ENCODE measurements around the gene CD163.

The CD163 gene

GRCh38 chr12:7460375-7461259 is 43.0 kb downstream of the CD163 start:
- no peak for TF ChIP-seq BHLHE40 (IDR thresholded peaks at IDR 0.05; ENCODE audit: borderline replicate concordance)
- no peak for TF ChIP-seq LEF1 (IDR thresholded peaks at IDR 0.05; ENCODE audit: borderline replicate concordance)
- no peak for TF ChIP-seq TARDBP (IDR thresholded peaks at IDR 0.05)
- CTCF ChIA-PET: interaction anchor here (0.9 to 1.1 kb wide), 4 partner anchors 87 to 240 kb away, joined by 3 to 6 read pairs (median 3); no protein-coding TSS in a partner anchor
- DNase-seq (ENCODE audit: extremely low spot score): peak; percentile 45
- POLR2A ChIA-PET: no interaction called here

- ChIA-PET CTCF (no interaction called here), POLR2A (no interaction called here)
- DNase-seq (ENCODE audit: extremely low spot score): no peak
- TF ChIP-seq L3MBTL2 (conservative IDR thresholded peaks at IDR 0.05) (no peak), ARNT (IDR thresholded peaks at IDR 0.05) (no peak), NFRKB (IDR thresholded peaks at IDR 0.05) (no peak), FOXM1 (IDR thresholded peaks at IDR 0.05; ENCODE audit: borderline replicate concordance) (no peak), BHLHE40 (IDR thresholded peaks at IDR 0.05; ENCODE audit: borderline replicate concordance) (no peak), FOXK2 (IDR thresholded peaks at IDR 0.05) (no peak), HDGF (IDR thresholded peaks at IDR 0.05; ENCODE audit: borderline replicate concordance) (no peak), PKNOX1 (IDR thresholded peaks at IDR 0.05) (no peak), ELF4 (IDR thresholded peaks at IDR 0.05) (no peak), SP1 (IDR thresholded peaks at IDR 0.05) (no peak), FOXA1 (IDR thresholded peaks at IDR 0.05) (no peak), SUZ12 (IDR thresholded peaks at IDR 0.05) (no peak), CTBP1 (IDR thresholded peaks at IDR 0.05; ENCODE audit: borderline replicate concordance) (no peak), TARDBP (IDR thresholded peaks at IDR 0.05) (no peak), LEF1 (IDR thresholded peaks at IDR 0.05; ENCODE audit: borderline replicate concordance) (no peak)
Observed at GRCh38 chr12:7459973-7460372, 43.6 kb downstream of the CD163 start.

GRCh38 chr12:7451756-7452155 is 51.8 kb downstream of the CD163 start:
- ChIA-PET POLR2A (no interaction called here), CTCF (no interaction called here)
- no peak for DNase-seq (ENCODE audit: extremely low spot score)
- no peak for TF ChIP-seq ELF4 (IDR thresholded peaks at IDR 0.05)
- TF ChIP-seq LEF1 (IDR thresholded peaks at IDR 0.05; ENCODE audit: borderline replicate concordance): no peak
- TF ChIP-seq L3MBTL2 (conservative IDR thresholded peaks at IDR 0.05): no peak
- no peak for TF ChIP-seq ZNF384 (IDR thresholded peaks at IDR 0.05)
- no peak for TF ChIP-seq FOXK2 (IDR thresholded peaks at IDR 0.05)
- no peak for TF ChIP-seq TARDBP (IDR thresholded peaks at IDR 0.05)
- TF ChIP-seq ARNT (IDR thresholded peaks at IDR 0.05): no peak

GRCh38 chr12:7450667-7451066 is 52.9 kb downstream of the CD163 start:
- TF ChIP-seq FOXM1 (IDR thresholded peaks at IDR 0.05; ENCODE audit: borderline replicate concordance) (no peak), SUZ12 (IDR thresholded peaks at IDR 0.05) (no peak), LEF1 (IDR thresholded peaks at IDR 0.05; ENCODE audit: borderline replicate concordance) (no peak), FOXA1 (IDR thresholded peaks at IDR 0.05) (no peak), TARDBP (IDR thresholded peaks at IDR 0.05) (no peak), ARNT (IDR thresholded peaks at IDR 0.05) (no peak)
- CTCF ChIA-PET: no interaction called here
- POLR2A ChIA-PET: no interaction called here
- DNase-seq (ENCODE audit: extremely low spot score): no peak

GRCh38 chr12:7448099-7448498 is 55.5 kb downstream of the CD163 start:
- DNase-seq (ENCODE audit: extremely low spot score): no peak
- POLR2A ChIA-PET: no interaction called here
- CTCF ChIA-PET: no interaction called here
- no peak for TF ChIP-seq LEF1 (IDR thresholded peaks at IDR 0.05; ENCODE audit: borderline replicate concordance)
- TF ChIP-seq ZNF384 (IDR thresholded peaks at IDR 0.05): no peak
- TF ChIP-seq FOXA1 (IDR thresholded peaks at IDR 0.05): no peak
- no peak for TF ChIP-seq ARNT (IDR thresholded peaks at IDR 0.05)
- TF ChIP-seq FOXK2 (IDR thresholded peaks at IDR 0.05): no peak
- no peak for TF ChIP-seq SP1 (IDR thresholded peaks at IDR 0.05)
- no peak for TF ChIP-seq FOXM1 (IDR thresholded peaks at IDR 0.05; ENCODE audit: borderline replicate concordance)
- no peak for TF ChIP-seq HDGF (IDR thresholded peaks at IDR 0.05; ENCODE audit: borderline replicate concordance)
- TF ChIP-seq CTBP1 (IDR thresholded peaks at IDR 0.05; ENCODE audit: borderline replicate concordance): no peak
- no peak for TF ChIP-seq BHLHE40 (IDR thresholded peaks at IDR 0.05; ENCODE audit: borderline replicate concordance)
- TF ChIP-seq PKNOX1 (IDR thresholded peaks at IDR 0.05): no peak
- no peak for TF ChIP-seq NFRKB (IDR thresholded peaks at IDR 0.05)
- no peak for TF ChIP-seq TARDBP (IDR thresholded peaks at IDR 0.05)
- no peak for TF ChIP-seq L3MBTL2 (conservative IDR thresholded peaks at IDR 0.05)
- no peak for TF ChIP-seq ELF4 (IDR thresholded peaks at IDR 0.05)
- no peak for TF ChIP-seq SUZ12 (IDR thresholded peaks at IDR 0.05)

GRCh38 chr12:7444537-7444936 is 59.0 kb downstream of the CD163 start:
- no peak for DNase-seq (ENCODE audit: extremely low spot score)
- POLR2A ChIA-PET: no interaction called here
- CTCF ChIA-PET: no interaction called here
- TF ChIP-seq HDGF (IDR thresholded peaks at IDR 0.05; ENCODE audit: borderline replicate concordance): no peak
- no peak for TF ChIP-seq NFRKB (IDR thresholded peaks at IDR 0.05)
- TF ChIP-seq L3MBTL2 (conservative IDR thresholded peaks at IDR 0.05): no peak
- TF ChIP-seq PKNOX1 (IDR thresholded peaks at IDR 0.05): no peak
- TF ChIP-seq FOXK2 (IDR thresholded peaks at IDR 0.05): no peak
- no peak for TF ChIP-seq SUZ12 (IDR thresholded peaks at IDR 0.05)
- TF ChIP-seq ARNT (IDR thresholded peaks at IDR 0.05): no peak
- no peak for TF ChIP-seq SP1 (IDR thresholded peaks at IDR 0.05)
- no peak for TF ChIP-seq FOXM1 (IDR thresholded peaks at IDR 0.05; ENCODE audit: borderline replicate concordance)
- TF ChIP-seq ZNF384 (IDR thresholded peaks at IDR 0.05): no peak
- no peak for TF ChIP-seq FOXA1 (IDR thresholded peaks at IDR 0.05)
- no peak for TF ChIP-seq TARDBP (IDR thresholded peaks at IDR 0.05)
- TF ChIP-seq BHLHE40 (IDR thresholded peaks at IDR 0.05; ENCODE audit: borderline replicate concordance): no peak
- TF ChIP-seq ELF4 (IDR thresholded peaks at IDR 0.05): no peak
- TF ChIP-seq LEF1 (IDR thresholded peaks at IDR 0.05; ENCODE audit: borderline replicate concordance): no peak
- TF ChIP-seq CTBP1 (IDR thresholded peaks at IDR 0.05; ENCODE audit: borderline replicate concordance): no peak

Measured in HEK293T (cell line).